ENCODE measurements around the gene GCH1.

GRCh38 chr14:54807881-54808280 is 94.7 kb downstream of the GCH1 start:
- no peak for TF ChIP-seq CTCF (conservative IDR thresholded peaks at IDR 0.05 in 1 of 2, IDR thresholded peaks at IDR 0.05 in 1 of 2; ENCODE audit: low read depth in 1 of 2, low read length in 2 of 2)
- TF ChIP-seq EZH2 (IDR thresholded peaks at IDR 0.05; ENCODE audit: low read length, missing control alignments): no peak

All from fibroblast of lung (primary cell).